ENCODE measurements around the gene EFHD1.
"Not testable (repeated sequence)": the region's sequence is repeated elsewhere in the genome, so short reads cannot be mapped to it uniquely, and the experiment has no call there.

The EFHD1 gene

DNA sequence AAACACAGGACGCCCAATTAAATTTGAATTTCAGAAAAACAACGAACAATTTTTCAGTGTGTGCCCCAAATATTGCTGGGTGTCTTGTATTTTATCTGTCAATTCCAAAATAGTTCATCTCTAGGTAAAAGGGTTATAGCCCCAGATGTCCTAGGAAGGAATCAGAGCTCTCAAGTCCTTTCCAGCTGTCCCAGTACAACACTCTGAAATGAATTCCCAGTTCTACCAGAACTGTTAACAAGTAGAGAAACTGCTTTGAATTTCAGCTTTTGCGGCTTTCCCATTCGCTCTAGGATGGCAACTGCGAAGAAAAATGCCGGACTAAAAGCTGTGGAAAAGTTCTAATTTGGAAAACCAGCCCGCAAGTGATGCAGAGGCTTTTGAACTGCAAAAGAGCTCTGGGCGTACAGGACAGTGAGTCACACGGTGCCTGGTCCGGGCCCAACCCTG lies 63.2 kb downstream of the EFHD1 start:
- no peak for DNase-seq (ENCODE audit: low spot score)

DNA sequence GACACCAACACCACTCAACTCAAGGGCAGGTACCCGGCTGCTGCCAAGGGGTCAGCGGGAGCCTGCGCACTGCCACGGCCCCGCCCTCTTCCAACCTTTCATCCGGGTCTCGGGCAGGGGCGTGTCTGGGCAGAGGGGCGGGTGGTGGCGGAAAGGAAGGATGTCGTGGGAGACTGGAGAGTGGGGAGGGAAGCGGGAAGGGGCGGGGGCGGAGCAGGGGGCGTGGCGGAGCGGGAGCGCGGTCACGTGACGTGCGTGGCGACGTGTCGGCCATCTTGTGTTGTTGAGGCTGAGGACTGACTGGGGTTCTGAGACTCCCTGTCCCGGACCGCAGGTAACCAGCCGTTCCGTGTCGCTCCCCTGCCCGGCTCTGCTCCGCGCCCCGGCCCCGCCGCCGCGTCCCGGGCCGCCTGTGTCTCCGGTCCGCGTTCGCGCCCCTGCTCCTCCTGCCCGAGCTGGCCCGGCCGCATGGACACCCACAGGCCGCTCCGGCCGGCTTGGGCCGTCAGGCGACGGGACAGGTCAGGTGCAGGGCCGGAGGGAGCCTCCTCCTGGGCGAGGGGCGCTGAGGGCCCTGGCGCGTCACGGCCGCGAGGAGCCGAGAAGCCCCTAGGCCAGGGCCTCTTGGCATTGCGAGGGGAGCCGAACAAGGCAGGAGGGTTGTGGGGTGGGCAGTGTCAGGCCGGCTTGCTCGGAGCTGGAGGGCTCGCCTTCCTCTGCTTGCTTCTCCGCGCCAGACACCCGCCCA lies 63.8 kb downstream of the EFHD1 start, which contains the start of gene GIGYF2:
GIGYF2 (plus strand) TSS at position 273 of the 748 bp plus-strand sequence. CDS start 37,867 bp downstream, outside the sequence.
- peak; percentile 95 for DNase-seq (ENCODE audit: low spot score)

DNA sequence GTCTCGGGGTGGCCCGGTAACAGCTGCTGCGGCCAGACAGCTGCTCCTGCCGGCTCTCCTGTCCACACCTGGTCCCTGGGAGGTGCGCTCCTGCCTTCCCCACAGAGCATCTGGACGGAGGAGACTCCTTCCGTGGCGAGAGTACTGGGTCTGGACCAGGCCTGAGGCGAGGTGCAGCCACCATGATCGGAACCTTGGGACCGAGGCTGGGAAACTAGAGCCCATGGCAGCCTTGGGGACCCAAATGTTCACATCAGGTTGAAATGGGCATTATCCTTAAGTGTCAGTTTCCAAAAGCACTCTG lies 64.4 kb downstream of the EFHD1 start:
- DNase-seq (ENCODE audit: low spot score) = peak; percentile 3

DNA sequence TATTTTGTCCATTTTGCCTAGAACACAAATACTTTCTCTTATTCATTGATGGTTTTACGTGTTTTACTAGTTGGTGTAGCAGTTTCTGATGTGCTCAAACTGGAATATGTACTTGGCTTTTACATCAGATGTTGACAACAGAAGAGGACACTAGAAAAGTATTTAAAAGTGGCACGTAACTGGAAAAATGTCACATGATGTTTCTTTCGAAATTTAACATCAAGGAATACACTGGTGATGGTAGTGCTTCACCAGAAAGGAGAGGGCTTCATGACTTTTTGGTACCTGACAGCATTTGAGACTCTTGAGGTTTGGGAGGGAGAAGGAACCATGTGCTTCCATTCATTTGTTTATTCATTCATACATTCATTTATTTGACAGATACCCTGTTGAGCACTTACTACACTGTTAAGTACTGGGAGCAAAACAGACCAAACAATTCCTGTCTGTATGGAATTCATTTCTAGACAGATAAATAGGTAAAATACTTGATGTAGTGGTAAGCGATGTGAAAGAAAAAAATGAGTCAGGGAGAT lies 65.2 kb downstream of the EFHD1 start:
- no peak for DNase-seq (ENCODE audit: low spot score)

DNA sequence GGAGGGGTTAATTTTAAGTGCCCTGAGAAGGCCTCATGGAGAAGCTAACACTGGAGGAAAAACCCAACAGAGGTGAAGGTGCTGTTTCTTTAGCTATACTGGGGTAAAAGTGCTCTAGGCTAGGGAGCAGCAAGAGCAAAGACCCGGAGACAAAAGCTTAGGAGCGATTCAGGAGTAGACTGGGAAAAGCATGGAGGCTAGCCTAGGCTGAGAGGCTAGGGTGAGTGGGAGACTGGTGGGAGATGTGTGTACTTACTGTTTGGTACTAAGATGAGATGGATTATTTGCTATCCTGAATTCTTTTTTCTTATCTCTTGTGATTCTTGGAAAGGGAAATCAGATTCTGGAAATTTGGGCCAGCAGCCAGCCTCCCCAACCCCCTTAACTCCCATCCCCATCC lies 65.7 kb downstream of the EFHD1 start:
- DNase-seq (ENCODE audit: low spot score) = no peak

DNA sequence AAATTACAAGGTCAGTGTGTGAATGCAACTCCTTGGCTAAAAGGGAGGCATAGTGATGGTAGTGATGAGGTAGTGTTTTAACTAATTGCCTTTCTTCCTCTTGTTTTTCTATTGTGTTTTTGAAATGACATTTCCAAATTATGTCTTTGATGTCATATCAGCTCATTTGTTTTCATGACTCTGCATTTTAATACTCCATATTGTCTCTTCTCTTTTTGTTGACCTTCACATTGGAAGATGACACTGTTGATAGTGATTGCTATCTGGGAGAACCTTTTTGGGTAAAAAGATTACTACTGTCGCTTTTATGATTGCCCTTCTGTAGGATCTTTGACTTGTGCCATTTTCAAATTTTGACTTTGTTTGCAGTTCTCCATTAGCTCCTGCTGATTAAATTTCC lies 66.8 kb downstream of the EFHD1 start:
- DNase-seq (ENCODE audit: low spot score) = no peak

DNA sequence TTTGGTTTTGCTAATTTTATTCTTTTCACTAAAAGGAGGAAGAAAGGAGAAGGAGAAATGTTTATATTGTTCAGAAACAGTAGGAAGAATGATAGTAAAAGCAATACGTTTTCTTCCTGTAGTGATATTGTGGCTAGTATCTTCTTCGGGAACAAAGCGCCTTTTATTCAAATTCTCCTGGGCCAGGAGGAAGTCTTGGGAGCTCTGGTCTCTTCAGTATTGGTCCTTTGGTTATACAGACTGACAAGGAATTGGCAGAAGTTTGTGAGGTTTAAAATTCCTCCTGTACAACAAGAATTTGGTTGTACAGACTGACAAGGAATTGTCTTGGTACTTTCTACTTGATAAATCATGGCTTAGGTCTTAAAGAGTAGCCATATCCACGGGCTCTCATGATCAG lies 73.7 kb downstream of the EFHD1 start:
- no peak for DNase-seq (ENCODE audit: low spot score)

DNA sequence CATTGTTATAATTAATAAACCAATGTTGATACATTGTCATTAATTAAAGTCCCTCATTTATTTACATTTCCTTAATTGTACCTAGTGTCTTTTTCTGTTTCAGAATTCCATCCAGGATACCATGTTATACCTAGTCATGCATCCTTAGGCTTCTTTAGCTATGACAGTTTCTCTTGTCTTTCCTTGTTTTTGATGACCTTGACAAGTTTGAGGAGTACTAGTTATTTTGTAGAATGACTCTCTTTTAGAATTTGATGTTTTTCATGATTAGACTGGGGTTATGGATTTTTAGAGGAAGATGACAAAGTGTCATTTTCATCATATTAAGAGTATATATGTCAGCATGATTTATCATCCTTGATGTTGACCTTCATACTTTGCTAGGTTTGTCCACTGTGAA lies 80.1 kb downstream of the EFHD1 start:
- no peak for DNase-seq (ENCODE audit: low spot score)

DNA sequence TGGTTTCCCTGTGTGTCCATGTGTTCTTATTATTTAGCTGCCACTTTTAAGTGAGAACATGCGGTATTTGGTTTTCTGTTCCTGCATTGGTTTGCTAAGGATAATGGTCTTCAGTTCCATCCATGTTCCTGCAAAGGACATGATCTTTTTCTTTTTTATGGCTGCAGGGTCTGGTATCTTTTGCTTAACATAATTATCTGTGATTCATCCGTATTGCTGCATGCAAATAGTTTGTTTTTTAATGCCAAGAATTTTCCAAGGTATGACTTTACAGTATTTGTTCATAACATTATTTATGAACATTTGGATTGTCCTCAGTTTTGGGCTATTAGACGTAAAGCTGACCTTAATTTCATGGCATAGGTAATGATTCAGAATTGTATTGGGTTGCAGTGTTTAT lies 81.6 kb downstream of the EFHD1 start:
- no peak for DNase-seq (ENCODE audit: low spot score)

DNA sequence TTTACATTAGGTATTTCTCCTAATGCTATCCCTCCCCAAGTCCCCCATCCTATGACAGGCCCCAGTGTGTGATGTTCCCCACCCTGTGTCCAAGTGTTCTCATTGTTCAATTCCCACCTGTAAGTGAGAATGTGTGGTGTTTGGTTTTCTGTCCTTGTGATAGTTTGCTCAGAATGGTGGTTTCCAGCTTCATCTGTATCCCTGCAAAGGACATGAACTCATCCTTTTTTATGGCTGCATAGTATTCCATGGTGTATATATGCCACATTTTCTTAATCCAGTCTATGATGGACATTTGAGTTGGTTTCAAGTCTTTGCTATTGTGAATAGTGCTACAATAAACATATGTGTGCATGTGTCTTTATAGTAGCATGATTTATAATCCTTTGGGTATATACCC lies 86.7 kb downstream of the EFHD1 start:
- DNase-seq (ENCODE audit: low spot score) = not testable (repeated sequence)

DNA sequence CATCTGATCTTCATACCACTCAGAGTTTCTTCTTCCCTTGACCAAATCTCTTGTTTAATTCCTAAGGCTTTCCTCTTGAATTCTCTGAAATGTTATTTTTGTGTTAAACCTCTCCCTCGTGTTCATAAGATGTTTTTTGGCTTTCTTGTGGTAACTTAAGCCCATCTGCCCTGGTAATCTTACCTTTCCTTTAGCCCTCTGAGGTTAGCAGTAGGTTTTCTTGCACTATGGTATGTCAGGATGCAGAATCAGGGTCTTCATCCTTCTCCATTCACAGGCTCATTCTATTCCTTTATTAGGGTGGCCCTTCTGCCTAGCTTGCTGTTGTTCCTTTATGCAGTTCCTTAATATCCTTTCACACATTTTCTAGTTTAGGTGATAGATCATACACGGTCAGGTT lies 87.9 kb downstream of the EFHD1 start:
- DNase-seq (ENCODE audit: low spot score) = no peak

DNA sequence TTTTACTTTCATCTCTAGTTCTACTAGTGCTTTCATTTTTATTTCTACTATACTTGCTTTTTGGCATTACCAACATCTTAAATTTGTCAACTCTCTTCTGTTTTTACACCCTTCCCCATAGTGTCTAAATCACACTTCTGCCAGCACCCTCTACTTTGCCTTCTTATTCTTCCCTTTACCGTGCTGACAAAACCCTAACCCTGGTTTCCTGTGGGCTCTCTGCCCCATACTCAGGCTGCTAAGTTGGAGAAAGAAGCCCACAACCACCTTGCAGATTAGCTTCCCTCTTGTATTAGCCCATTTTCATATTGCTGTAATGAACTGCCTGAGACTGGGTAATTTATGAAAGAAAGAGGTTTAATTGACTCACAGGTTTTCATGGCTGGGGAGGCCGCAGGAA lies 88.5 kb downstream of the EFHD1 start:
- DNase-seq (ENCODE audit: low spot score) = no peak

DNA sequence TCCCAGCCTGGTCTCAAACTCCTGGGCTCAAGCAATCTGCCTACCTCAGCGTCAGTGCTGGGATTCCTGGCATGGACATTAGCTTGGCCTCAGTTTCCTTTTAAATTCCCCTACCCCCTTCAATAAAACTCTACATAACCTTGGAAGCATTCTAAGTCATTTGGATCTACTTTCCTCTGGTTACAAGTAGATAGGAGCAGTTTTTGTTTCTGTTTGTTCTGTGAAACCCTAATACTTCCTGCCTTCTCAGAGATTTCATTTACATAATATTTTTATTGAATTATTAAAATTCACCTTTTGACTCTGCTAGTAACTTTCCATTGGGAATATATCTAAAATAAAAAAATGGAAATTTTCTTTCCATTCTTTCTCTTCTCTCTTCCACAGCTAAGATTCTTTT lies 89.6 kb downstream of the EFHD1 start:
- no peak for DNase-seq (ENCODE audit: low spot score)

DNA sequence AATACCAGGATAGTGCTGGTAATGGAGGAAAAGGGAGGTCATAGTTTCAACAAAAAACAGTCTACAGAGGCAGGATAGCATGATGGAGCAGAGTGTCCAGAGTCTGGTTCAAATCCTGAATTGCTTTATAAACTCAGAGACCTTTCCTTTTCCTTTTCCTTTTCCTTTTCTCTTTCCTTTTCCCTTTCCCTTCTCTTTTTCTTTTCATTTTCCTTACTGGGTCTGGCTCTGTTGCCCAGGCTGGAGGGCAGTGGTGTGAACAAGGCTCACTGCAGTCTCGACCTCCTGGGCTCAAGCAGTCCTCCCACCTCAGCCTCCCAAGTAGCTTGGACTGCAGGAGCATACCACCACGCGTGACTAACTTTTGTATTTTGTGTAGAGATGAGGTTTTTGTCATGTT lies 95.4 kb downstream of the EFHD1 start:
- no peak for DNase-seq (ENCODE audit: low spot score)

DNA sequence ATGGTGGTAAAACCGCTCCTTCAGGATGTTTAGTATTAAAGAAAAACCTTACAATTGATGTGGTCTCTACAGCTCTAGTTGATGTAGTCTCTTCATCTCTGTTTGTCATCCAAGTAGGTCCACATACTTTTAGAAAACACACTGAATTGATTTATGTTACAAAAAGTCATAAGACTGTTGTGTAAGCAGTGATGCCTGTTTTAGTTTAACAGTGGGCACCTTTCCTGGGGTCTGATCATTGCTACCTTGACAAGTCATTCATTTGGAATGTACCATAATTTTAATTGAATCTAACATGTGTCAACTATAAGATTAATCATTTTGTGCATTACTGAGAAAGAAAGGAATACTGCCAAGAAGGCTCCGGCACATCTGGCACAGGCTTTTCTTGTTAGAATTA lies 98.1 kb downstream of the EFHD1 start:
- no peak for DNase-seq (ENCODE audit: low spot score)

Data from kidney capillary endothelial cell (primary cell).